HG03571 (cell line): ENCODE results near the gene TBRG4.
A peak's percentile ranks its signal among the peaks of the same experiment; 100 is the strongest.
"Not testable (repeated sequence)": the region's sequence is repeated elsewhere in the genome, so short reads cannot be mapped to it uniquely, and the experiment has no call there.

ENCODE experiments used
- ATAC-seq: cut with Tn5 transposase; IDR thresholded peaks from one replicate; pipeline ENCODE4 v1.9.1; 2021; ENCODE audit not compliant: unreplicated experiment

Gene TBRG4

GRCh38 chr7:45111298-45112223, at the start of gene TBRG4:
TSS of gene TBRG4 (minus strand) at chr7:45111697. CDS start at chr7:45109237, 2,460 bp downstream.
- peak; percentile 89 for ATAC-seq

- no peak for ATAC-seq
These were observed 49.6 kb upstream of the TBRG4 start for GRCh38 chr7:45161138-45161537.

GRCh38 chr7:45160417-45160881, 49.0 kb upstream of the TBRG4 start:
- ATAC-seq: no peak

GRCh38 chr7:45159296-45159695, 47.8 kb upstream of the TBRG4 start:
- no peak for ATAC-seq

- no peak for ATAC-seq
These were observed 47.0 kb upstream of the TBRG4 start for GRCh38 chr7:45158471-45158870.

DNA sequence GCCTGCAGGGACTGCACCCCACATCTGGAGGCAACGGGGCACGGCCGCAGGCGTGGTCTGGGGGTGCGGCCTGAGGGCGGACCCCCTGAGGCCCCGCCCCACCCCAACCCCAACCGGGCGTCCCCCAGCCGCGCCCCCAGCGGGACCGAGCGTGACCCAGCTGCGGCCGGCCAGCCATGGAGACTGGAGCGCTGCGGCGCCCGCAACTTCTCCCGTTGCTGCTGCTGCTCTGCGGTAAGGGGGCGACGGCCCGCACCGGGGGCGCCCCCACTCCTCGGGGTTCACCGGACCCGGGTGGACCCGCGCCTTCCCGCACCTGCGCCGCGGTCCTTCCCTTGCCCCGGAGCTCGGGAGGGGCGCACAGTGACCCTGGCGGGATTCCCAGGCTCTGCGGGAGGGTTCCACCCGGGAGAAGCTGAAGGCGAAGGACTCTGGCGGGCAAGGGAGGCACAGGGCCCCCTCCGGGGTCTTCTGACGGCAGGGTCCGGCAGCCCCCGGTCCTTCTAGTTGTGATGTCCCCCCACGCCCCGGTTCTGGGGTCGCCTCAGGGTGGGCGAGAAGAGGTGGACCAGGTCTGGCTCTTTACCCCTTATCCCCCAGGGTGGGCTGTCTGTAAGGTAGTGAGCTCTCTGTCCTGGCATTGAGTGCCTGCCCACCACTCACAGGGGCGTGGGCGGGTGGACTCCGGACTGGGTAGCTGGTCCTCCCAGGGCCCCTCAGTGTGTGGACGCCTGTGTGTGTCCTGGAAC, 46.3 kb upstream of the TBRG4 start, which contains the start of gene RAMP3:
RAMP3 (plus strand) TSS at position 139 of the 749 bp plus-strand sequence; CDS start at position 177, 38 bp downstream.
- ATAC-seq: no peak

DNA sequence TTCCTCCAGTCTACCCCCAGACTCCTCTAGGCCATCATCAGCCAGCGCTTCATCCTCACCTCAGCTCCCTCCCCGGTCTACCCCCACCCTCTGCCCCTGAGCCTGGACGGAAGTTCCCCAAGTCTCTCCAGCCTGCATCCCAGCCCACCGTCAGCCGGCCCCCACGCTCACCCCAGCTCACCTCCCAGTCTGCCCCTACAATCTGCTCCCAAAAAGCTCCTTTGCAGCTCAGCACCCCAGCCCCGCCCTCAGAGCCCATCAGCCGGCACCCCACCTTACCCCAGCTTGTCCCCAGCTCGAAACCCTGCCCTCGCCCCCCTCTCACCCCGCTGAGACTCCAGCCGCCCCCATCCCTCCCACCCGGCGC, 45.8 kb upstream of the TBRG4 start:
- no peak for ATAC-seq

GRCh38 chr7:45156516-45157272, 45.2 kb upstream of the TBRG4 start:
- ATAC-seq: no peak

- ATAC-seq: no peak
These were observed 44.4 kb upstream of the TBRG4 start for GRCh38 chr7:45155941-45156340.

GRCh38 chr7:45155357-45155900, 43.9 kb upstream of the TBRG4 start:
- ATAC-seq: no peak

GRCh38 chr7:45153861-45154260, 42.4 kb upstream of the TBRG4 start:
- not testable (repeated sequence) for ATAC-seq

GRCh38 chr7:45153233-45153632, 41.7 kb upstream of the TBRG4 start:
- ATAC-seq: no peak

- no peak for ATAC-seq
These were observed 40.5 kb upstream of the TBRG4 start for GRCh38 chr7:45151967-45152366.

DNA sequence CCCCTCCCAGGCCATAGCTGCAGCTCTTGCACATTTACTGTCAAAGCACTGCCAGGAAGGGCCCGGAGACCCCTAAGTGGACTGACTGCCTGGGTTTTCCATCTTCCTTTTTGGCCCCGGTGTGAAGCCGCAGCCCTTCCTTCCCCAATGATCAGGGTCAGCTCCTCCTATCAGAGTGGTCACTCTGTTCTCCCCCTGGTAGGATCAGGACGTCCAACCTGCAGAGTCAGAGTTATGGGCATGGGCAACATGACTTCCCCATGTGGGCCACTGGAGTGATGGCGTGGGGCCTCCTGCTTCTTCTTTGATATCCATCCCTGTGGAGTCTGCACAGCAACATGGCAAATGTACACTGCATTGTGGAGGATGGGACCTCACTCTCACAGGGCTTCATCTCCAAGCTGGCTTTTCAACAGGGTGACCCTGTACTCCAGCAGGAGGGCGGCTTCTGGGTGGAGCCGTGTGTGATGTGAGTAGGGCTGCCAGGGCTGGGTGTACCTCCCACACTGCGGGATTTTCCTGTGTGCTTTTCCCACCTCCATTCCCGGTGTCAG, 39.7 kb upstream of the TBRG4 start:
- ATAC-seq: no peak

- ATAC-seq: no peak
These were observed 38.7 kb upstream of the TBRG4 start for GRCh38 chr7:45150199-45150598.

DNA sequence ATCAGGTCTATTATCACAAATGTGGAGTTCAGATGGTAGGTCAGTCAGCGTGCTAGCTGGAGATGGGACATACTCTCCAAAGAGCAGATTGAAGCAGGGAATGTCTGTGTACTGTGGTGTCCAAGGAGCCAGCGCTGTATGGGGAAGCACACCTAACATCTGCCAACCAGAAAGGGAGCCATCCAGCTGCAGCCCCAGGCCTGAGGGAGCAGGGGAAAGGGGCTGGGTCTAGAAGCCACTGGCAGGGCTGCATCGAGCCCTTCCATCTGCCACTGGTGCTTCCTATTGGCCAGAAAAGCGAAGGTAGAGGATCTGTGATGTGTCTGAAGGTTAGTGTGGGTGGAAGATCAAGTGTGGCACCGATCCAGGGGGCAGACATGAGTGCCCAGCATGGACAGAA, 38.1 kb upstream of the TBRG4 start:
- no peak for ATAC-seq

DNA sequence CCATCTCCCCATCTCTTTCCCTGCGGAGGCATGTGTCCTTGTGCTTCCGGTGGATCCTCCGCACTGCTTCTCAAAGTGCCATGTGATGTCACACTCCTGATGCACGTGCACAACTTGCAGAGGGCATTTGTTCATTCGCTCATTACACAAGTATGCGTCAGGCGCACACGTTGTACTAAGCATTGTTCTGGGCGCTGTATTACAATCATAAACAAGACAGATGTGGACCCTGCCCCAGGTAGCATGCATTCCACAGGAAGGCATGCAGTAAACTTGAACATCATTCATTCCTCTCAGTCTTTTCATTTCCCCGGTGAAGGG, 37.1 kb upstream of the TBRG4 start:
- no peak for ATAC-seq

DNA sequence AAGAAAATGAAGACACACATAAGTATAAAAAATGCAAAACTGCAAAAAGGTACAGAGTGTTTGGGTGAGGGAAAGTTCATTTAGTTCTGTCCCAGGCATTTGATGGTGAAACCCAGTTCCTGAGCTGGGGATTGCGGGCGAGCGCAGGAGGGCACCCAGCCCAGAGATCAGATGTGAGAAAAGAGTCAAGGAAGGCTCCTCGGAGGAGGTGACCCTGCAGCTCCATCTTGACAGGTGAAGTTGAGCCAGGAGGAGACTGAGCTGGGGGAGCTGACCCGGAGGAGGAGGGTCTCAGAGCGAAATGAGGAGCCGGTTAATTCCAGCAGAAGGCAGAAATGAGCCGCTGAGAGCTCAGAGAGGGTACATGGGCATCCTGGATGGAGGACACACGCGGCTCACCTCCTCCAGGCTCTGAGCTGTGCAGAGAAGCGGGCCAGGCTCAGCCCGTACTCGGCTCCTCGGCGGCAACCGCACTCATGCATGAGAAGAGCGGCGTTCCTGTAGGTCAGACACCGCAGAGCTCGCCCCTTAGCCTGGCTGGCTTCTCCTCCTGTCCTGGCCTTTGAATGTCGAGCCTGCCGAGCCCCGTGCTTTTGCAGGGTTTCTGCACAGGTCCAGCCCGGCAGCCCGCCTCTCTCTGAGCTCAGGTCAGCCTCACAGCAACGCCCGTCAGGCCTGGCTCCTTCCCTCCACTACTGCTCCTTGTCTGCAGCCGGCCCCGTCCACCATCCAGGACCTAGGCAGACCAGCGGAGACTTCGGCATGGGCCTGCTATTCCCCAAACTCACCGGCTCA, 36.6 kb upstream of the TBRG4 start:
- no peak for ATAC-seq

DNA sequence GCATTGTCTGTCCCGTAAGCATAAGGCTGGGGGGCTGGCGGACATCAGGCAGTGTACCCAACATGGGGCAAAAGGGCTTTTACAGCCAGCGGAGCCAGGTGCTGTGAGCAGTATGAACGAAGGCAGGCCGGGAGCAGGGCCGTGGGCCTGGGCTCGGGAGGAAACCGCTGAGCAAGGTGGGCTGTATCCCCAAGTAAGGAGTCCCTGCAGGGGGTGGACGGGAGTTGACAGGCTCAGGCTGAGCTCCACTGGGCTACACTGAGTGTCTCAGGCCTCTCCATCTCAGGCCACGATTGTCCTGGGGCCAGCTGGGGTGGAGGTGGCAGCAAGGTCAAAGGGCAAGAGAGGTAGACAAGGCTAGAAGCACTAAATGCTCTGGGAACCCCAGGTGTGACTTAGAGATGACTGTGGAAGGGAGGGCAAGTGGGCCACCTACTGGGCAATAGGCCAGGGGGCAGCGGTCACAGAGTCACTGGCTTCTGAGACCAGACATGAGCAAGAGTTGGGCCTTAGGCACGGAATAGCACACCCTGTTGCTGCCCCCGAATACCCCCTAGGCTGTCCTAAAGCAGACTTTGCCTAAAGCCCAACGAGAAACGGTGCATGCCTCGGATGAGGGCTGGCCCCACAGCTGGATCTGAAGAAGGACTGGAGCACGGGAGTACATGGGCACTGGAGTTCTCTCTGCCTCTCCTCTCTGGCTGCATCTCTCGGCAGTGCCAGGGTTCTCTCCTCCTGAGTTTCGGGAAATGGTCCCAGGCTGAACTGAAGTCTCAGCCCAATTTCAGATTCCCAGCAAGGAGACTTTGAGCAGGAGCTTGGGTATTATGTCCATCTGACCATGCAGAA, 35.3 kb upstream of the TBRG4 start:
- no peak for ATAC-seq
